Glomerular endothelial cell (primary cell): ENCODE data around the gene FANCI. TPM values are rescaled to one million over a fixed set of nuclear protein-coding genes. Genes with fewer than 3 reads are reported as not detected.

Experiments used
- DNase-seq: peaks from one replicate; pipeline ENCODE4 v3.0.0-alpha.2; 2011; ENCODE audit warnings: low read depth, low spot score; ENCODE audit errors: extremely low read depth
- total RNA-seq: library from RNA; depleted of rRNA; stranded (reverse); fragments of >200 nt; gene quantifications from 2 replicates; pipeline ENCODE4 v1.2.3, GENCODE V29; 2015

Gene FANCI
- 14.2 and 14.6 TPM in 2 replicates for total RNA-seq

DNA sequence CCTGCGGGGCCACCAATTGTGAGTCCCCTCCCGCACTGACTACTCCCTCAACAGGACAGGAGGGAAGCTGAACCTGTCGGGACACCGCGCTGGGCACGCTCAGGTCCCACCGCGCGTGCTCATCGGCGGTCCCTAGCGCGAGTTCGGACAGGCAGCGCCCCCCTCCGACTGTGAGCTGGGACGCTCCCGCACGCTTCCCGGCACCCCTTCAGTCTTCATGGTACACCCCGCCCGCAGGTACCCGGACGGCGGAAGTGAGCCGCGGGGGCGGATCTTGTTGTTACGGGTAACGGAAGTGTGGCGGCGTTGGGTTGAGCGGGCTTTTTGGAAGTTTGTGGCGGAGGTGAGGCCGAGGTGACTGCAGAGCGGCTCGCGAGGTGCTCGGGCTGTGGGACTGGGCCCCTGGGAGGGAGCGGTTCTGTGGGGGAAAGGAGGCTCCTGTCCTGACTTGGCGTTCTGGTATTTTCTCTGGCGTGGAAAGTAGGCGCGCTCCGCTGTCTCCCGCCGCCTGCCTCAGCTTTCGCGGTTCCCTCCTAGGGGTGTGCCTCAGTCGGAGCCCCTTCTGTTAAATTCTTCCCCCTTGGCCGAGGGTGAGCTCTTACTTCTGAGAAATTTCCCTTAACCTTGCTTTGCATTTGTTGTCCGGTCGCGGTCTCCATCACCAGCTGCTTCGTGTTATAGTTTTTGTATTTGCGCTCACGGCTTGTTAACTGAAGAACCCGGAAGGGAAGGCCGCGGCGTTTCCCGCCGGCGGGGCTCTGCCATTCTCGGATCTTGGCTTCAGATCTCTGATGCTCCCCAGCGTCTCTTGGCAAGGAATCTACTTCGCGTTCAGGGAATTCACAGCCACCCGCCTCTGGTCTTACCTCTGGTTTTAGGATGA is at the start of gene FANCI:
Gene FANCI (plus strand): TSS at position 289 of the 883 bp plus-strand sequence. CDS start 3,669 bp downstream, outside the sequence.
- peak; percentile 37 for DNase-seq

DNA sequence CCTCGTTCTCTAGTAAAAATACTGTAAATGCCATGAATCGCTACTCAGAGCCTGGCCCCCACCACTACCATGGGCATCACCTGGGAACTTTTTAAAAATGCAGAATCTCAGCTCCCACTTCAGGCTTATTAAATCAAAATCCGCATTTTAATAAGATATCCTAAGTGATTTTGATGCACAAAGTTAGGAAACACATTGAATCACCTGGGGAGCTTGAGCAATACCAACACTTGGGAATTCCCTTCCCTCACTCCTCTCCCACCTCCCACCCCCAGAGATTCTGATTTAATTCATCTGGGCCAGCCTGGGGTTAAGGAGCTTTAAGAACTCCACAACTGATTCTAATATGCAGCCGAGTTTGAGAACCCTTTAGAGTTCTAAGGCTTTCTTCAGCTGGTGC is 49.2 kb upstream of the FANCI start:
- DNase-seq = no peak

DNA sequence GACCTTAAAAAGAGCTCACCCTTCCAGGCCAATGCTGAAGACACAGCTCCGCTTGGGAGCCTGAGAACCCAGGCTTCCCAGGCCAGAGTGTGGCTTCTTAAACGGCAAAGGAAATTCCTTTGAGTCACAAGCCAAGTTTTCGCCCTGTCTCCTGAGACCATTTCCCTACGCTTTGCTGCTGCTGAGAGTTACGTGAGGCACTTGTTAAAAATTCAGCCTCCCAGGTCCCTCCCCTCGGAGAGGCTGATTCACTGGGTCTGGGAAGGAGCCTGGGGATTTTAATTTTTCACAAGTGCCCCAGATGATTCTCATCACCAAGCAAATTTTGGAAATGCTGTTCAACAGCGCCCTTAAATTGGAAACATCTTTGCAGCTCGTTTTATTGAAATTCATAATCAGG is 47.9 kb upstream of the FANCI start:
- DNase-seq = no peak

DNA sequence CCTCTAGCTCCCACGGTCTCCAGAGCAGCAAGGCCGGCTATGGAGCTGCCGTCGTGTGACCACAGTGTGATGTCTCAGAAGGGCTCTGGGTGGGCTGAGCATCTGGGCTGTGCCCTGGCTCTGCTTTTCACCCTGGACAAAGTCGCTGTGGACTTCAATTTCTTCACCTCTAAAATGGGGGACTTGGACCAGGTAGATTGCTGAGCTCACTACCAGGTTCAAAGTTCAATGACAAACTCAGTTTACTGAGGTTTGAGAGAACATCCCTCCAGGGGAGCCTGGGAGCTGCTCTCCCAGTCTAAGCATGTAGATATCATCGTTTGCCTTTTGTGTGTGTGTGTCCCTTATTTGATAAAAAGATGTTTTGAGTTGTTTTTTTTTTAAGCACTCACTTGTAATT is 47.5 kb upstream of the FANCI start:
- DNase-seq = no peak

DNA sequence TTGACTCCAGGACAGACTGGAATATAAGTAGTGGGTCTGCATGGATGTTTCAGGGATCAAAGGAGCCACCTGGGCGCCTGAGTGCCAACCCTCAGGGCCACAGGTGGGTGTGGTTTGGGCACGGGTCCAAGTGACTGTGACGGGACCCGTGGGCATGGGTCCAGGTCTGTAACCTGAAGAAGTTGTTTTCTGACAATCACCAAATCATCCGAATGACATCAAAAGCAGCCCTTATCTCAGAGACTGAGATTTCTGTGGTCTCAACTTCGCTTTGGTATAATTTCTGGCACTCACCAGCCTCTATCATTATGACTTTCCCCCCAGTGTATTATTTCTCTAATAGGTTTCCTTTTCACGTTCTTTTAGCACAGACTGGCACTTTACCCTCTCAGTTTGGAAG is 46.8 kb upstream of the FANCI start:
- no peak for DNase-seq

DNA sequence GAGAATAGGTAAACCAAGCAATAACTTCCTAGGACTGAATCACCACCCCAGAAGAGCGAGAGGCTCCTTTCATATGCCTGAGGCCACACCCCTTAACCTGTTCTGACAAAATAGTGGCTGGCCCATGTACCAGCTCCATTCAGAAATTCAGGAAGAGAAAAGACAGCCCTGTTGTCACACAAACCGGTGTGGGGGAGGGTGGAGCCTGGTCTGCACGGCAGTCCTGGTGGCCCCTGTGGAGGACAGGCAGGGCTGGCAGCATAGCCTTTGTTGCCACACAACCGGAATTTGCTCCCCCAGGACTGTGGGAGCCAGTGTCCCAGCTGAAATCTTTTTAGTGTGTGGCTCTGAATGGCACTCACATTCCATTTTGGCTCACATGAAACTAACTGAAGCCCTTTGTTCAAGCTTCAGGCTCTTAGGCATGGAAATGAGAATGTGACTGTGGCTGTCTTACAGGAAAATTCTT is 46.2 kb upstream of the FANCI start:
- DNase-seq = no peak

DNA sequence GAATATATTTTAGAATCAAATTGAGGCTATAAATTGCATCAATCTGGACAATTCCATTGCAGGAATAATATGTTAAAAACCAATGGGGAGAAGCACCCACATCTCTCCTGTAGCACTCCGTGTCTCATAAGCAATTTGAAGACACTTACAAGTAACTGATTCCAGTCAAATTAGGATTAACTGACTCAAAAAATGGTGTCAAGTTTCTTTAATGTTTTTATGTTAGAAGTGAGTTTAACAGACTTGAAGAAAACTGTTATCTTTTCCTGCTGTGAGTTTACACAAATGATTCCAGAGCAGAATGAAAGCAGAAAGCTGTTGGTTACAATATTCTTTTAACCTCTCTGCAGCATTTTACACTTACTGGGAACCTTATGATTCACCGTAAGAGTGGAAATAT is 45.6 kb upstream of the FANCI start:
- no peak for DNase-seq

DNA sequence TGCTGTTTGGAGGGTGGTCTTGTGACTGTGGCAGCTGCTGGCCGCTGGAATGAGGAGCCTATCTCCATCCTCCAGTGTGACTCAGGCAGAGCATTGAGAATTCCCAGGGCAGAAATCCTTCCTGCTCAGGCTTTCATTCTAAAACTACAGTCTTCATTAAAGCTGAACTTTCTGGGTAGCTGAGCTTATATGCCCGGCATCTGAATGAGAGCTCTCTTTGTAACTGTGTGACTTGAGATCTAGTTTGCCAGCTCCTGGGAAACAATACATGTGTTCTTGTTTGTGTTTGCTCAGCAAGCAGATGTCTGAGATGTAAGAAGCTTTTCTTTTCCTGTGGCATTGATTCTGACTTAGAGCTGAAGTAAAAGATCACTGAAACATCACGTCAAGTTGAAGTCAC is 44.8 kb upstream of the FANCI start:
- DNase-seq = no peak

DNA sequence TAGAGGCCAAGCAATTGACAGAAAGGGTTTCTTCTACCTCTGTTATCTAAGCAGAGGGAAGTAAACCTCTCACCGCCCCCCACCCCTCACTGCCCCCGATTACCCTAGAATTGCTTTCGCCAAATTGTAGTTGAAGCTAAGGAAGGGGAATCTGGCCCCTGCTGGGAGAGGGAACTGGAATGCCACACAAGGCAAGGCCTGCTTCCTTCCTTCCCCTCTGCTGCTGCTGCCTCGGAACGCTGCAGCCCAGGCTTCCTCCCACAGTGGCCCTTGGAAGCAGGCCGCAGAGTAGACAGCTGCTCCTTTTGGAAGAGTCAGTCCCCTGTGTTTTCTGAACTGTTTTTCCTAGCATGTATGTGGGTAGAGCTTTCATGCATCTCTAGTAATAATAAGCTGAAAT is 44.0 kb upstream of the FANCI start:
- no peak for DNase-seq

DNA sequence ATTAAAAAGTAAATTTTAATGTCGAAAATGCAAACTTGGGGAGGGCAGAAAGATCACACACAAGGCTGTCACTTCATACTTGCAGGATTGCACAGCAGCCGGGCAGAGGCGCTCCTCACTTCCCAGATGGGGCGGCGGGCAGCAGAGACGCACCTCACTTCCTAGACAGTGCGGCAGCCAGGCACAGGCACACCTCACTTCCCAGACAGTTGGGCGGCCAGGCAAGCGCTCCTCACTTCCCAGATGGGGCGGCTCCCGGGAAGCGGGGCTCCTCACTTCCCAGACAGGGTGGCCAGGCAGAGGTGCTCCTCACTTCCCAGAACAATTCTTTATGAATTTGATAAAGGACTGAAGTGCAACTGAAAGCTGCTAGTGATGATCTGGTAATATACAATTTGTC is 43.6 kb upstream of the FANCI start:
- DNase-seq = no peak

DNA sequence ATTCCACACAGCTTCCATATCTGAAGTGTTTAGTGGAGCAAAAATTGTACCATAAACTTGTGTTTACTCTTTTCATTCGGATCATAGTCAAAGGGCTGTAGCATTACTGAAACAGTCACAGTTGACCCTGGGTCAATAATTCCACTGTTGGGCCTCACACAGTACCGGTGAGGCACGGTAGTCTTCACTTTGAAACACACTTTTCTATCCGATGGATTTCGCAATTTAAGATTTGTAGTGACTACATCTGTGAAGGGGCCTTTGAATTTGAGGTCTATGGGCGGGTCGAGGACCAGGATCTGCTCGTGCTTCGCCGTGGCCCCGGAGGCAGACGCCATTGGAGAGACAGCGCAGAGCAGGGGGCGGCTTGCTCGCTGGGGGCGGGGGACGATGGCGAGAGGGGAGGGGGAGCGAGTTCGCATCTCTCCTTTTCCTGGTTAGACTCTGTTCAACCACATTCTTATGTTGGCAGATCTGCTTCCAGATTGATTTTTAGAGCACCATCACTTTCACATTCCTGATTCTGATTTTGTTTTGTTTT is 42.2 kb upstream of the FANCI start:
- DNase-seq = no peak

DNA sequence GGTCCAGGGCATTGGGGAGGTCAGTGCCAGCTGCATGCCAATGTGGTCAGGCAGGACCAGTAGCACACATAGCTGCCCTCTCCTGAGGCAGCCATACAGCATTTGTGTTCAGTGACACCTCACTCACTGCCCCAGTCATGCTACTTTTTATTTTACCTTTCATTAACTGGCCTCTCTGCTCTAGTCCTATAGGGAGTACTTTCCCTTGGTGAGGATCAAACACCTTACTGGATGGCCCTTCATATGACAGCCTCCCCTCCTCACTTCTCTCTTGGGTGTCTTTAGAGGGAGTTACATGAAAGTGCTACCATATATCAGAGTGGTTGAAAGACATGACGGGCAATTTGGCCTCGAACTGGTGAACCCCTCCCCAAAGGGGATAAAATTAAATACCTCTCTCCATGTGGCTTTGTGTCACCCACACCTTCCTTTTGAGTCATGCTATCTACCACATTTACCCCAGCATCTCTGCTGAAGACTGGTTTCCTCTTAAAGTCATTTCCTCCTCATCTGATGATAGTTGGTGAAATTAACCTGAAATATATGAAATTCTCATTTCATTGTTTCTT is 40.0 kb upstream of the FANCI start:
- no peak for DNase-seq

DNA sequence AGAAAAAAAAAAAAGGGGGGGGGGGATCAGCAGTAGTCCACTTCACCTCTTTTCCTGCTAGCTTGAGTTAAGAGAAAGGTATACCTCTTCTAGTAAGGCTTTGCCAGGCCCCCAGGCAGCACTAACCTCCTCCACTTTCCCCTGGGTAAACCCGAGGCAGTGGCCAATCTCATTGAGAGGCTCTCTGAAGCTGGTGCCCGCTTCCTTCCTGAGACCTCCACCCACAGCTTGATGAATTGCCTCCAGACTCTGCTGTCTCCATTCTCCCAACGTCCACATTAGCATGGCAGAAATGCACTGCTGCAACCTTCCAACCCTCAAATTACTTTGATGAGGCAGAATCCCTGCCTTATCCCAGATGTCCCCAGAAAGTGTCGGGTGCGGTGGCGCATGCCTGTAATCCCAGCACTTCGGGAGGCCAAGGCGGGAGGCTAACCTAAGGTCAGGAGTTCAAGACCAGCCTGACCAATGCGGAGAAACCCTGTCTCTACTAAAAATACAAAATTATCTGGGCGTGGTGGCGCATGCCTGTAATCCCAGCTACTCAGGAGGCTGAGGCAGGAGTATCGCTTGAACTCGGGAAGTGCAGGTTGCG is 37.7 kb upstream of the FANCI start:
- DNase-seq = no peak

DNA sequence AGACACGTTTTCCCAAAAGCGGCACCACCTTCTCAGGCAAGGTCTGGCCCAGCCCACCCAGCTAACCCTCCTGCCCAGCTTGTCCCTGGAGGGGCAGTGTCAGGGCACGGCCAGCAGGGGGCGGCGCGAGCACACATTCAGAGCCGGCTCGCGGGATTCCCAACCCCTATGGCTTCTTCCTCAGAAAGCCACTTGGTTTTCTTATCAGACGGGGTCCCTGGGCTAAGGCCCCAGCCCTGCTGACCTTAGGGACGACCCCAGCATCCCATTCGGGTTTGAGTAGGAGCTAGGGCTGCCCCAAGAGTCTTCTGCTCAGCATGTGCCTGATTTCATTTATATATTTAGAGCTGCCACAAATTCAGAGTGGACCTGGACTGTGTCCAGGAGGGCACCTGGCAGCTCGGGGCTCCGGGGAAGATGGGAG is 36.9 kb upstream of the FANCI start:
- DNase-seq = no peak

DNA sequence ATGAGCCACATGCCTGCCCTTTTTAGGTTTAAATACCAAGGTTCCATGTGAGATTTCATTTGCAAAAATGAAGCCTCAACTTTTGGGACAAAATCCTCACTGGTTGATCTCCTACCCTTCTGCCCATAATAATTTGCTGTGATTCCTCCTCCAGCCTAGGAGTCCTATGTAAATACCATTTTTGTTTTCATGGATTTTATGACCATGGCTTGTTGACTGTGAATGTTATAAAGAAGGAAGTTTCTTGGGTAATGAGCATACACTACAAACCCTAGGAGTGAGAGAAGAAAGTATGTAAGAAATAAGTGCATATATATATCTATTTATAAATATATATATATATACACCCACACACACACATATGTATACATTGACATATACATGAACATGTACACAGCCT is 35.5 kb upstream of the FANCI start:
- no peak for DNase-seq

DNA sequence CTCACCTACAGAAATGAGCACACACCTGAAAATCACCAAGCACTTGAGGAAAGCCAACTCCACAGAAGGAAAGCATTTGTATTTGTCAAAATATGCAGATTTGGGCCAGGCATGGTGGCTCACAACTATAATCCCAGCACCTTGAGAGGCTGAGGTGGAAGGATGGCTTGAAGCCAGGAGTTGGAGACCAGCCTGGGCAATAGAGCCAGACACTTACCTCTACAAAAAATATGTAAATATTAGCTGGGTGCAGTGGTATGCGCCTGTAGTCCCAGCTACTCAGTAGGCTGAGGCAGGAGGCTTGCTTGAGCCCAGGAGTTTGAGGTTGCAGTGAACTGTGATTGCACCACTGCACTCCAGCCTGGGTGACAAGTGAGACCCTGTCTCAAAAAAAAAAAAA is 34.7 kb upstream of the FANCI start:
- no peak for DNase-seq

DNA sequence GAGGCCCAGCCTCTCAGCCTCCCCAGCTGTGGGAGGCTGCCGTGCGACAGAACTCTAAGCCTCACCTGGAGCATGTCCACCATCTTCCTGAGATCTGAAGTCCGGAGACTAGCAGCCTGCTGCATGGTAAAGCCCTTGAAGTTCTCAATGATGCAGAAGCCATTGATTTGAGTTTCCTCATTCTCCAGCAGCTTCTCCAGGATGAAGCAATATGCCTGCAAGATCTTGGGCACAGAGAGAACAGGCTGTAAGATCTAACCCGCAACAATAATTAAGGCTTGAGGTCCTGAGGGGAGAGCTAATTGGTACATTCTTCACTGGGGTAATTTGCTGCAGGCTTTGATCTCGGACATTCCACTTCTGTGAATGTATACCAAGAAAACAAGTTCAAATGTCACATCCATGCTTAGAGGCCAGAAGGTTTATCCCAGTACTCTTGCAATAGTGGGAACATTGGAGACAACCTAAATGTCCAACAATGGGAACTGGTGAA is 32.1 kb upstream of the FANCI start:
- DNase-seq = no peak

DNA sequence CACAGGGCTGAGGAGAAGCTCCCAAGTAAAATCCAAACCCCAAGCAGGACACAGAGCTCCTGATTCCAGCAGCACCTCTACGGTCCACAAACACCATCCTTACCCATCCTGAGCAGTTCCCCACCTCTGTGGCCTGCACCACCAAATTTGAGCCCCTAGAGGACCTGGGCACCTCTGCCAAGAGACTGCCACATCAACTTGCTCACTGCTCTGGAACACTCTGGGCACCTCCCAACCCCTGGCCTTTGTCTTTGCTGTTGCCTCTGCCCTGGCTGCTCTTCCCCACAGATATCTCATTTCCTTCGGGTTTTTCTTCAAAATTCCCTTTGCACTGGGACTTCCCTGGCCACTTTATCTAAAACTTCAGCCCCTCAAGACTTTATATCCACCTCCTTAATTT is 28.2 kb upstream of the FANCI start:
- no peak for DNase-seq

DNA sequence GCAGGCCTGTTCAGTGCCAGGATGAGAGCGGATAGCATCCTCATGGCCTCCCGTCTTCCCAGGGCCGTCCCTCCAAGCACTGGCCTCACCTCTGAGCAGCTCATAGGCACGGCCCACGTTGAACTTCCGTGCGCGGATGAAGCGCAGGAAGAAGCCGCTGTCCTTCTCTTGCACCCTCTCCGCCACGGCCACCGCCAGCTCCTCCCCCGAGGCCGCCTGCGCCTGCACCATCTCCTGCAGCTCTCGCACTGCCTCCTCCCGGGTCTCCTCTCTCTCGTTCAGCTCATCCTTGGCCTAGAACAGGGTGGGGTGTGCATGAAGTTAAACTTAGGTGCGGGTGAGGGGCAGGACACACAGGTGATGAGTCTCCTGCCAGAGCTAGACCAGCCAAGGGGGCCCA is 26.7 kb upstream of the FANCI start:
- no peak for DNase-seq

DNA sequence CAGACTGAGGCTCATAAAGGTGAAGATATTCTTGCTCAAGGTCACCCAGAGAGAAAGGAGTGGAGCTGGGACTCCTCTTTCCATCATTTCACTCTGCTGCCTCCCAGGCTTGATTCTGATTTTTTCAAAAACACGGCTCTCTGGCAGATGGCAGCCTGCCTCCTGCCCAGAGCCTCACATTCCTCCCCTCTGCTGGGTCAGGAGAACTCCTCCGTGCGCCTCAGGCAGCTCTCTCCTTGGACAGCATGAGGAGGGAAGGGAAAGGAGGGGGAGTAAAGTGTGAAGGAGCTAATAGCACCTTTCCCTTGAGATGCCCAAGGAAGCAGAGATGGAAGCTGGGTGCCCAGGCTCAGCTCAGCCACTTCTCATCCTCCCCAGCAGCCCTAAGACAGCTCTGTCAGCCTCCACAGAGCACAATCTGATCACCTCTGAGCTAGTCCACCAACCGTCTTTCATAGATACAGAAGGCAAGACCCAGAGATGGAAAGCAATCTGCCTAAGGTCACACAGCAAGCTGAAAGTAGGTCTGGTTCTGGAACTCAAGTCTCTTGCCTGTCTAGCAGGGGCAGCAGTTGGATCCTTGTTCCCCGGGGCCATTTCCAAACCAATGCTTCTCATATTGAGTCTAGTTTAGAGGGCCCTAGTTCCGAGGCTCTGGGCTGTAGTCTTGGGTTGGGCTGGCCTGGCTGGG is 25.9 kb upstream of the FANCI start:
- no peak for DNase-seq

DNA sequence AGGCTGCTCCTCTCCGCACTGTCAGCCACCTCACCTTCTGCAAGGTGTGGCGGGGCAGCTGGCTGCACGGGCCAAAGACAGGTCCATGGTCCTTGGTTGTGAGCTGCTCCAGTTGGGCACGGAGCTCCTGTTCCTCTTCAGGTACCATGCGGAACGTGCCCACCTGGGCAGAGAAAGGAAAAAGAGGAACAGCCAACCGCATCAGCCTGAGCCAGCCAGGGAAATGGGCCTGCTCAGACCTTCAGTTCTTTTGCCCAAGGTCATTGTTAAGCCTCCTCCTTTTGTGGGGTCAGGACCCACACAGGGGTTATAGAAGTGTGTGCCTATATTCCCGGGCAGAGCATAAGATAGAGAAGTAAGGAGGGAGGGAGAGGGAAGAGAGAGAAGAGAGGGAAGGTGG is 25.2 kb upstream of the FANCI start:
- no peak for DNase-seq
